GM12875 (cell line): Measurements from ENCODE around the gene NUP43.

ENCODE experiments used
- H3K4me3 ChIP-seq: one replicate; pipeline ENCODE4 v1.5.1; 2011; ENCODE audit warnings: low read depth, low read length, control low read depth
- TF ChIP-seq, protein P1 (sequence below): IDR thresholded peaks from 2 replicates; pipeline ENCODE4 v1.5.1; 2011; ENCODE audit warnings: low read depth, mild to moderate bottlenecking, control low read depth, inconsistent platforms, low read length, moderate library complexity, borderline replicate concordance; ENCODE audit not compliant: insufficient read depth

NUP43 gene

DNA sequence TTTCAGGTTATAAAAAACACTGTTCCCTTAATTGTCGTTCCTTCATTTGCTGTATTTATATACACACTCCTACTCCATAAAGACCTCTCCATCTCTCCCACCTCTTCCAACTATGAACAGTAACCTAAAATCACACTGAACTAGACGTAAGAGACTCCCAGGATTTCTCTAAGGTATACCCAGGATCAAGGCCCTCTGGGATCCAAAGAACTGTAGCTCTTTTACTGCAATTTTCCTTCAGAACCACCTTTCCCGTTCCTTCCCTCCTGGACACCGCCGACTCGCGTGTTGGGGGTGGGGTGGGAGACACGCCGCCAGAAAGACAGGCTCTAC is 29.1 kb downstream of the NUP43 start:
- H3K4me3 ChIP-seq = peak overlapping the region; percentile 74
- TF ChIP-seq, protein P1, sequence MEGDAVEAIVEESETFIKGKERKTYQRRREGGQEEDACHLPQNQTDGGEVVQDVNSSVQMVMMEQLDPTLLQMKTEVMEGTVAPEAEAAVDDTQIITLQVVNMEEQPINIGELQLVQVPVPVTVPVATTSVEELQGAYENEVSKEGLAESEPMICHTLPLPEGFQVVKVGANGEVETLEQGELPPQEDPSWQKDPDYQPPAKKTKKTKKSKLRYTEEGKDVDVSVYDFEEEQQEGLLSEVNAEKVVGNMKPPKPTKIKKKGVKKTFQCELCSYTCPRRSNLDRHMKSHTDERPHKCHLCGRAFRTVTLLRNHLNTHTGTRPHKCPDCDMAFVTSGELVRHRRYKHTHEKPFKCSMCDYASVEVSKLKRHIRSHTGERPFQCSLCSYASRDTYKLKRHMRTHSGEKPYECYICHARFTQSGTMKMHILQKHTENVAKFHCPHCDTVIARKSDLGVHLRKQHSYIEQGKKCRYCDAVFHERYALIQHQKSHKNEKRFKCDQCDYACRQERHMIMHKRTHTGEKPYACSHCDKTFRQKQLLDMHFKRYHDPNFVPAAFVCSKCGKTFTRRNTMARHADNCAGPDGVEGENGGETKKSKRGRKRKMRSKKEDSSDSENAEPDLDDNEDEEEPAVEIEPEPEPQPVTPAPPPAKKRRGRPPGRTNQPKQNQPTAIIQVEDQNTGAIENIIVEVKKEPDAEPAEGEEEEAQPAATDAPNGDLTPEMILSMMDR = no peak

GRCh38 chr6:149716181-149716963 is 30.0 kb downstream of the NUP43 start:
- H3K4me3 ChIP-seq = peak overlapping the region; percentile 0
- TF ChIP-seq, protein P1 = no peak

DNA sequence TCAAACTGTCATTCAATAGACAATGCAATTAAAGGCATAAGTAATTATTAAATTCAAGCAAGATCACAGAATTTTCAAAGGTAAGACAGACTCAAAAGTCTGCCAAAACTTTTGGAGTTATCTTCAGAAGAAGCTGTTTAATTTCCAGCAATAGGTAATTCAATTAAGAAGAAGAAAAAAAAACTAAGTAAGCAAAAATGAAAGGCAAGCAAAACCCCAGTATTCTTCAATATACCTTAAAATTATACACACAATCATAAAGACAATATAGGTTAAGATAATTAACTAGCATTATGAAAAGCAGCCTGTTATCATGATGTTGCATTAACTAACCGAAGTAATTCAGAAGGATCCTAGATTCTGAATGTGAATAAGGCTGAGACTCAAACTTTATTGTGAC is 31.9 kb downstream of the NUP43 start:
- TF ChIP-seq, protein P1 = no peak
- H3K4me3 ChIP-seq = no peak overlapping the region

DNA sequence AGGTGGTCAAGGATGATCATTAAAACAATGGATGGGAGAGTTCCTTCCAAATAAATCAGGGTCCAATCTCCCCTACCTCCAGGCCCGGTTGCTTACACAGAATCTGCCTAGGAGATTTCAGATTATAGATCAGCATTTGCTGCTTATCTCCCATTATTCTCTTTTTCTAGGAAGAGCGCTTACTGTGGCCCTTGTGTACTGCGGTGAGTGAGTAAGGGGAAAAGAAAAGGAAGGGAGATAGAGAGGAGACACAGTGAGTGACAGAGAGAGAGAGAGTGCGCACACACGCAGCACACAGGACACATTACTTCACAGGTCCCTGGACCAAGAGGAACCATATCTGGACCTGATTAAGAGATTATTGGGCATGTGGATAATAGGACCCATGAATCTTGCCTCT is 34.6 kb downstream of the NUP43 start:
- H3K4me3 ChIP-seq = no peak overlapping the region
- TF ChIP-seq, protein P1 = no peak

DNA sequence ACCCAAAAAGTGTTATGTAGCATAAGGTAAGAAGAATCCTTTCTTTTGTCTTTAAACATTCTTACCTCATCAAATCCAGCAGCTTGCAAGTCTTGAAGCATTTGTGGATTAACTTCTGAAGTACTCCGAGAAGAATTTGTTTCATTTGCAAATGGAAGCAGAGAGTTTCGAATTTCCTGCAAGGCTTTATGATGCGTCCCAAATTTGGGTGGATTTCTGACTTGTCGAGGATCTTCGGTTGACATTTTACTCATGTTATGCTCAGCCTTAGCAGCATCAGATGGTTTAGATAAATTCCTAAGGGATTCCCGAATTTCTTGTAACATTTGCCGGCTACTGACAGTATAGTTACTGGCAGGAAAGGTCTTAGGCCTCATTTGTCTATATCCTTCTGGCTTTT is 44.6 kb downstream of the NUP43 start:
- no peak overlapping the region for H3K4me3 ChIP-seq
- TF ChIP-seq, protein P1 = no peak

DNA sequence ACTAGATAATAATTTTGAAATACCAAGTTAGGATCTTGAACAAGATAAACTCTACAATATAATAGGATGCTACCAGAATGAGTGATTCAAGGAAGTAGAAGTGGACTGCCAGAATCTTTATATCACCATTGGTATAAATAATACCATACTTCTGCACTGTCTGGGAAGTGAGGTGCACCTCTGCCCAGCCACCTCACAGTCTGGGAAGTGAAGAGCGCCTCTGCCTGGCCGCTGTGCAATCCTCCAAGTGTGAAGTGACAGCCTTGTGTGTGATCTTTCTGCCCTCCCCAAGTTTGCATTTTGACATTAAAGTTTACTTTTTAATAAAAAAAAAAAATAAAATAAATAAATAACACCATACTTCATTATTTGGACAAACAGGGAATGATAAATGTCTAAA is 47.2 kb downstream of the NUP43 start:
- TF ChIP-seq, protein P1 = no peak

GRCh38 chr6:149698175-149698574 is 48.2 kb downstream of the NUP43 start:
- no peak overlapping the region for H3K4me3 ChIP-seq
- TF ChIP-seq, protein P1 = no peak

More for the DNA sequence above, 47.2 kb downstream of the NUP43 start:
- H3K4me3 ChIP-seq = no peak overlapping the region
